HepG2 (cell line): ENCODE results near the gene P2RX5. TPM values are rescaled to one million over a fixed set of nuclear protein-coding genes. Genes with fewer than 3 reads are reported as not detected.

Source experiments
- AHR ChIP-seq: IDR thresholded peaks from 2 replicates; pipeline ENCODE4 v1.6.1; 2018; ENCODE audit warnings: missing genetic modification reagents, missing compliant biosample characterization
- BRCA1 ChIP-seq: sonication (generic); formaldehyde crosslinking; IDR thresholded peaks from 2 replicates; pipeline ENCODE4 v1.4.0; 2020; ENCODE audit warnings: missing genetic modification reagents
- BRD4 ChIP-seq: sonication (generic); formaldehyde crosslinking; IDR thresholded peaks from 2 replicates; pipeline ENCODE4 v1.4.0; 2020; ENCODE audit warnings: missing genetic modification reagents
- DMAP1 ChIP-seq: IDR thresholded peaks from 2 replicates; pipeline ENCODE4 v1.6.1; 2016
- EP300 ChIP-seq, 3 experiments: sonication (generic) in 1 of 3; formaldehyde crosslinking in 1 of 3; IDR thresholded peaks; 2 replicates each; pipeline versions ENCODE4 v1.5.1 to v1.6.1; 2011 to 2020; ENCODE audit warnings: low read depth in 2 of 3, low read length in 2 of 3, borderline replicate concordance in 1 of 3, improper control_type of control experiment in 1 of 3, mild to moderate bottlenecking in 1 of 3, missing genetic modification reagents in 1 of 3, moderate library complexity in 1 of 3
- HCFC1 ChIP-seq: fragments of 150-350 bp; IDR thresholded peaks from 2 replicates; pipeline ENCODE4 v1.6.1; 2014; ENCODE audit warnings: low read depth, low read length
- HNRNPLL ChIP-seq: fragments of 200-400 bp; formaldehyde crosslinking; IDR thresholded peaks from 2 replicates; pipeline ENCODE4 v1.6.1; 2017; ENCODE audit warnings: mild to moderate bottlenecking, low read depth, low read length; ENCODE audit not compliant: poor library complexity, severe bottlenecking
- JARID2 ChIP-seq: sonication (generic); formaldehyde crosslinking; IDR thresholded peaks from 2 replicates; pipeline ENCODE4 v1.8.1; 2023; ENCODE audit warnings: missing genetic modification reagents, inconsistent platforms; ENCODE audit not compliant: insufficient replicate concordance
- KAT7 ChIP-seq: IDR thresholded peaks from 2 replicates; pipeline ENCODE4 v1.6.1; 2018; ENCODE audit warnings: borderline replicate concordance, missing compliant biosample characterization
- KAT8 ChIP-seq: IDR thresholded peaks from 2 replicates; pipeline ENCODE4 v1.6.1; 2016; ENCODE audit warnings: missing genetic modification reagents, missing compliant biosample characterization
- MZF1 ChIP-seq: sonication (generic); formaldehyde crosslinking; IDR thresholded peaks from 2 replicates; pipeline ENCODE4 v1.8.1; 2023; ENCODE audit warnings: mild to moderate bottlenecking, missing genetic modification reagents, borderline replicate concordance
- NAIF1 ChIP-seq: sonication (generic); formaldehyde crosslinking; IDR thresholded peaks from 2 replicates; pipeline ENCODE4 v1.5.0; 2020; ENCODE audit warnings: mild to moderate bottlenecking, missing genetic modification reagents, borderline replicate concordance
- NCOA5 ChIP-seq: sonication (generic); formaldehyde crosslinking; IDR thresholded peaks from 2 replicates; pipeline ENCODE4 v1.4.0; 2020; ENCODE audit warnings: missing genetic modification reagents
- RFX5 ChIP-seq: IDR thresholded peaks from 2 replicates; pipeline ENCODE4 v1.6.1; 2011; ENCODE audit warnings: low read depth, low read length, improper control_type of control experiment
- SALL1 ChIP-seq: sonication (generic); formaldehyde crosslinking; IDR thresholded peaks from 2 replicates; pipeline ENCODE4 v1.8.0; 2022; ENCODE audit warnings: mild to moderate bottlenecking, missing genetic modification reagents
- SP2 ChIP-seq: sonication (generic); formaldehyde crosslinking; IDR thresholded peaks from 2 replicates; pipeline ENCODE4 v1.5.1; 2020; ENCODE audit warnings: mild to moderate bottlenecking, missing genetic modification reagents
- U2AF1 ChIP-seq: fragments of 200-400 bp; formaldehyde crosslinking; optimal IDR thresholded peaks from 2 replicates; pipeline ENCODE3; 2017; ENCODE audit warnings: mild to moderate bottlenecking, low read depth, low read length
- ZNF10 ChIP-seq: sonication (generic); formaldehyde crosslinking; IDR thresholded peaks from 2 replicates; pipeline ENCODE4 v1.4.0; 2020; ENCODE audit warnings: mild to moderate bottlenecking, low read depth, missing genetic modification reagents, borderline replicate concordance
- ZNF24 ChIP-seq: fragments of 450-650 bp; IDR thresholded peaks from 2 replicates; pipeline ENCODE4 v1.6.1; 2017; ENCODE audit warnings: antibody characterized with exemption, mild to moderate bottlenecking
- ZNF251 ChIP-seq: sonication (generic); formaldehyde crosslinking; IDR thresholded peaks from 2 replicates; pipeline ENCODE4 v1.9.0; 2021; ENCODE audit warnings: mild to moderate bottlenecking, missing genetic modification reagents
- ZNF354B ChIP-seq: sonication (generic); formaldehyde crosslinking; IDR thresholded peaks from 2 replicates; pipeline ENCODE4 v1.8.0; 2022; ENCODE audit warnings: mild to moderate bottlenecking, missing genetic modification reagents
- ZNF510 ChIP-seq: sonication (generic); formaldehyde crosslinking; IDR thresholded peaks from 2 replicates; pipeline ENCODE4 v1.4.0; 2020; ENCODE audit warnings: low read depth, mild to moderate bottlenecking, missing genetic modification reagents
- ZNF547 ChIP-seq: sonication (generic); formaldehyde crosslinking; IDR thresholded peaks from 2 replicates; pipeline ENCODE4 v1.5.1; 2020; ENCODE audit warnings: mild to moderate bottlenecking, missing genetic modification reagents
- ZNF607 ChIP-seq: sonication (generic); formaldehyde crosslinking; IDR thresholded peaks from 2 replicates; pipeline ENCODE4 v1.5.1; 2020; ENCODE audit warnings: missing genetic modification reagents, mild to moderate bottlenecking, borderline replicate concordance
- ZNF616 ChIP-seq: sonication (generic); formaldehyde crosslinking; IDR thresholded peaks from 2 replicates; pipeline ENCODE4 v1.5.0; 2020; ENCODE audit warnings: low read depth, mild to moderate bottlenecking, missing genetic modification reagents
- ZNF672 ChIP-seq: sonication (generic); formaldehyde crosslinking; IDR thresholded peaks from 2 replicates; pipeline ENCODE4 v1.8.1; 2022; ENCODE audit warnings: missing genetic modification reagents
- ZNF792 ChIP-seq: IDR thresholded peaks from 2 replicates; pipeline ENCODE4 v1.6.1; 2016
- polyA plus RNA-seq, 8 experiments: library from polyadenylated mRNA; depleted of rRNA in 3 of 8; stranded (reverse) in 7 of 8; unstranded in 1 of 8; fragments of >200 nt; fragmentation: Illumina TruSeq in 4 of 8; extraction: Trizol in 4 of 8; gene quantifications; 2 replicates each; pipeline versions ENCODE4 v1.2.1 to v1.2.3, GENCODE V29; 2011 to 2016; ENCODE audit warnings: low read depth in 4 of 8, missing spikeins in 1 of 8, mixed read lengths in 1 of 8; ENCODE audit not compliant: insufficient read depth in 1 of 8
- total RNA-seq, 5 experiments: library from RNA; depleted of rRNA; stranded (reverse); fragments of >200 nt; fragmentation: Illumina TruSeq; extraction: Trizol; gene quantifications; 2 replicates each; pipeline ENCODE4 v1.2.3, GENCODE V29; 2016; ENCODE audit warnings: low read depth in 1 of 5
- TF ChIP-seq, protein P1 (sequence below): sonication (generic); formaldehyde crosslinking; conservative IDR thresholded peaks from 2 replicates; pipeline ENCODE4 v1.4.0; 2020; ENCODE audit warnings: missing genetic modification reagents

P2RX5 gene
- total and polyA plus RNA-seq, 2 of the 13 experiments (the other 11 are each of a cell fraction or from before 2014, with no cell fraction given) = 0.95 to 1.7 TPM

DNA sequence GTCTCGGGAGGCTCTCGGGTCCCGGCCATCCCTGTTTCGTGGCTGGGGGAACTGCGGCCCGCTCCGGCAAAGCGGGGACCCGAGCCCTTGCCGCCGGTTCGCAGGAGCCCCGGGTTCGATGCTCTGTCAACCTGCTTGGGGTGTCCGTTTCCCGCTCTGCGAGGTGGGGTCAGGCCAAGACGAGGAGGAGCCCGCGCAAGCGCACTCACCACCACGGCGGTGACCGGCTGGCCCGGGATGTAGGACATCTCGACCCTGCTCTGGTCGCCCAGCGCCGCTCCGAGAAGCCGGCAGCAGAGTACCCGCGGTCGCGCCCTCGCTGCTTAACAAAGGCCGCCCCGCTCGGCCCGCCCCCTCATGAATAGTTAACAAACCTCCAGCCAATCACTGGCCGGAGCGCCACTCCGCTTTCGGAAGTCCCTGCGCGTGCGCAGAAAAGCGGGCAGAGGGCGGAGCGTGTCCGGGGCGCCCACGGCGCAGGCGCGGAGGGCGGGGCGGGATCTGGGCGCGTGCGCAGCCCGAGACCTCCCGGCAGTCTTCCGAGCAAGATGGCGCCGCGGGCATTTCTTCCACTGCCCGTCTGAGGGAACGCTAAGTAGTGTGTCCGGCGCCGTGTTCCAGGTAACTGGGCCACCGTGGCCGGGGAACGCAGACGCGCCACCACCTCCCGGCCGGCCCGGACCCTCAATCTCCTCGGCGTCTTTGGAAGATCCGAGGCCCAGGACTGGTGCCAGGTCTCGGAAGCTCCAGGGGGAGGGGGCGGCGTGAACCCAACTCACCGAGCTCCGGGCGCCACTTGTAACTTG, 27.5 kb downstream of the P2RX5 start, which contains the start of the genes EMC6 and TAX1BP3 (continued):
- TF ChIP-seq ZNF607 (CRISPR knock-in tag) (peak; percentile 71), ZNF672 (CRISPR knock-in tag) (no peak), EP300 (IDR thresholded peaks at IDR 0.05; ENCODE audit: low read depth in 2 of 2, low read length in 2 of 2) (no peak), EP300 (CRISPR knock-in tag; IDR thresholded peaks at IDR 0.05; ENCODE audit: borderline replicate concordance) (no peak), U2AF1 (no peak), ZNF792 (CRISPR knock-in tag) (0 out of 2 replicates have a peak, but pooled peaks have one; percentile 17), RFX5 (no peak), ZNF10 (no peak), NAIF1 (0 out of 2 replicates have a peak, but pooled peaks have one; percentile 25), HCFC1 (no peak), SALL1 (CRISPR knock-in tag) (no peak; the same call in 1 of the 2 replicates), ZNF24 (no peak), KAT8 (CRISPR knock-in tag) (peak; percentile 76), ZNF354B (no peak), ZNF547 (CRISPR knock-in tag) (peak; percentile 84), DMAP1 (peak; percentile 24; the same call in 1 of the 2 replicates), BRD4 (CRISPR knock-in tag) (peak; percentile 12; the same call in 1 of the 2 replicates), MZF1 (CRISPR knock-in tag) (no peak; the same call in 1 of the 2 replicates), NCOA5 (CRISPR knock-in tag) (no peak), HNRNPLL (no peak), SP2 (CRISPR knock-in tag) (no peak), ZNF616 (CRISPR knock-in tag) (peak; percentile 69; the same call in 1 of the 2 replicates), KAT7 (CRISPR knock-in tag) (peak; percentile 58; the same call in 1 of the 2 replicates), AHR (0 out of 2 replicates have a peak, but pooled peaks have one; percentile 30), BRCA1 (CRISPR knock-in tag) (peak; percentile 56), ZNF510 (CRISPR knock-in tag) (no peak; the same call in 1 of the 2 replicates), JARID2 (peak; percentile 25), ZNF251 (no peak)
- TF ChIP-seq, protein P1, sequence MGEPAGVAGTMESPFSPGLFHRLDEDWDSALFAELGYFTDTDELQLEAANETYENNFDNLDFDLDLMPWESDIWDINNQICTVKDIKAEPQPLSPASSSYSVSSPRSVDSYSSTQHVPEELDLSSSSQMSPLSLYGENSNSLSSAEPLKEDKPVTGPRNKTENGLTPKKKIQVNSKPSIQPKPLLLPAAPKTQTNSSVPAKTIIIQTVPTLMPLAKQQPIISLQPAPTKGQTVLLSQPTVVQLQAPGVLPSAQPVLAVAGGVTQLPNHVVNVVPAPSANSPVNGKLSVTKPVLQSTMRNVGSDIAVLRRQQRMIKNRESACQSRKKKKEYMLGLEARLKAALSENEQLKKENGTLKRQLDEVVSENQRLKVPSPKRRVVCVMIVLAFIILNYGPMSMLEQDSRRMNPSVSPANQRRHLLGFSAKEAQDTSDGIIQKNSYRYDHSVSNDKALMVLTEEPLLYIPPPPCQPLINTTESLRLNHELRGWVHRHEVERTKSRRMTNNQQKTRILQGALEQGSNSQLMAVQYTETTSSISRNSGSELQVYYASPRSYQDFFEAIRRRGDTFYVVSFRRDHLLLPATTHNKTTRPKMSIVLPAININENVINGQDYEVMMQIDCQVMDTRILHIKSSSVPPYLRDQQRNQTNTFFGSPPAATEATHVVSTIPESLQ (CRISPR knock-in tag) = no peak
